Measurements from ENCODE around the gene FRMD6.

Gene FRMD6

GRCh38 chr14:51643140-51643539 lies 8.6 kb upstream of the FRMD6 start:
- no peaks in the 10 kb centered on the region for H3F3A ChIP-seq (ENCODE audit: insufficient read depth)
- no peak for TF ChIP-seq EZH2phosphoT487 (conservative IDR thresholded peaks at IDR 0.05; ENCODE audit: low read length)
- no peak for TF ChIP-seq CTCF (IDR thresholded peaks at IDR 0.05; ENCODE audit: insufficient read depth, low read length, poor library complexity, severe bottlenecking)
- H3K27ac ChIP-seq (ENCODE audit: low read depth, low read length): no peak overlapping the region
- H3K9me2 ChIP-seq (replicated peaks; ENCODE audit: insufficient read depth, low read length): no peaks in the 10 kb centered on the region
- H3K4me2 ChIP-seq (ENCODE audit: low read depth, low read length, poor library complexity, severe bottlenecking): no peak overlapping the region
- H3K9me3 ChIP-seq (ENCODE audit: insufficient read depth, low read length): no peaks in the 10 kb centered on the region
- no peaks in the 10 kb centered on the region for H3K27me3 ChIP-seq (ENCODE audit: low read length)
- no peaks in the 10 kb centered on the region for H3K36me3 ChIP-seq (ENCODE audit: low read length)
- no peak overlapping the region for H3K9ac ChIP-seq (ENCODE audit: low read length)
- H3K4me3 ChIP-seq (ENCODE audit: insufficient read depth, low read length, poor library complexity, severe bottlenecking): no peak overlapping the region
- no peaks in the 10 kb centered on the region for H4K20me1 ChIP-seq (ENCODE audit: low read depth, low read length)
- no peaks in the 10 kb centered on the region for H3K79me2 ChIP-seq (ENCODE audit: insufficient read depth, low read length)
- H2AFZ ChIP-seq (ENCODE audit: low read depth, low read length, severe bottlenecking): no peak overlapping the region

- H4K20me1 ChIP-seq (ENCODE audit: low read depth, low read length): no peaks in the 10 kb centered on the region
- TF ChIP-seq EZH2phosphoT487 (conservative IDR thresholded peaks at IDR 0.05; ENCODE audit: low read length) (no peak), CTCF (IDR thresholded peaks at IDR 0.05; ENCODE audit: insufficient read depth, low read length, poor library complexity, severe bottlenecking) (no peak)
- H3K9ac ChIP-seq (ENCODE audit: low read length): no peak overlapping the region
- no peak overlapping the region for H3K4me3 ChIP-seq (ENCODE audit: insufficient read depth, low read length, poor library complexity, severe bottlenecking)
- H3K27me3 ChIP-seq (ENCODE audit: low read length): no peaks in the 10 kb centered on the region
- no peaks in the 10 kb centered on the region for H3K79me2 ChIP-seq (ENCODE audit: insufficient read depth, low read length)
- no peak overlapping the region for H3K27ac ChIP-seq (ENCODE audit: low read depth, low read length)
- no peaks in the 10 kb centered on the region for H3F3A ChIP-seq (ENCODE audit: insufficient read depth)
- H2AFZ ChIP-seq (ENCODE audit: low read depth, low read length, severe bottlenecking): no peak overlapping the region
- H3K9me2 ChIP-seq (replicated peaks; ENCODE audit: insufficient read depth, low read length): no peaks in the 10 kb centered on the region
- no peak overlapping the region for H3K4me2 ChIP-seq (ENCODE audit: low read depth, low read length, poor library complexity, severe bottlenecking)
- H3K36me3 ChIP-seq (ENCODE audit: low read length): no peaks in the 10 kb centered on the region
- no peaks in the 10 kb centered on the region for H3K9me3 ChIP-seq (ENCODE audit: insufficient read depth, low read length)
These were observed 7.3 kb upstream of the FRMD6 start for GRCh38 chr14:51644217-51644933.

GRCh38 chr14:51648296-51648695 lies 3.4 kb upstream of the FRMD6 start:
- H3K4me2 ChIP-seq (ENCODE audit: low read depth, low read length, poor library complexity, severe bottlenecking): no peak overlapping the region
- H3K27me3 ChIP-seq (ENCODE audit: low read length): no peaks in the 10 kb centered on the region
- H3F3A ChIP-seq (ENCODE audit: insufficient read depth): 0 out of 2 replicates have a peak, but pooled peaks cover 2% of the 10 kb centered on the region
- no peaks in the 10 kb centered on the region for H4K20me1 ChIP-seq (ENCODE audit: low read depth, low read length)
- H3K79me2 ChIP-seq (ENCODE audit: insufficient read depth, low read length): no peaks in the 10 kb centered on the region
- no peak overlapping the region for H3K4me3 ChIP-seq (ENCODE audit: insufficient read depth, low read length, poor library complexity, severe bottlenecking)
- no peak overlapping the region for H3K9ac ChIP-seq (ENCODE audit: low read length)
- no peaks in the 10 kb centered on the region for H3K9me3 ChIP-seq (ENCODE audit: insufficient read depth, low read length)
- no peak overlapping the region for H2AFZ ChIP-seq (ENCODE audit: low read depth, low read length, severe bottlenecking)
- H3K27ac ChIP-seq (ENCODE audit: low read depth, low read length): no peak overlapping the region
- TF ChIP-seq EZH2phosphoT487 (conservative IDR thresholded peaks at IDR 0.05; ENCODE audit: low read length): no peak
- no peak for TF ChIP-seq CTCF (IDR thresholded peaks at IDR 0.05; ENCODE audit: insufficient read depth, low read length, poor library complexity, severe bottlenecking)
- H3K36me3 ChIP-seq (ENCODE audit: low read length): no peaks in the 10 kb centered on the region
- no peaks in the 10 kb centered on the region for H3K9me2 ChIP-seq (replicated peaks; ENCODE audit: insufficient read depth, low read length)
